DMS53 (cell line): ENCODE data around the gene SELENOO.

Experiments
- DNase-seq: peaks from one replicate; lab custom pipeline; 2025; lab: John Stamatoyannopoulos, UW

Gene SELENOO

GRCh38 chr22:50171965-50172421, 28.8 kb upstream of the SELENOO start:
- no peak for DNase-seq

DNA sequence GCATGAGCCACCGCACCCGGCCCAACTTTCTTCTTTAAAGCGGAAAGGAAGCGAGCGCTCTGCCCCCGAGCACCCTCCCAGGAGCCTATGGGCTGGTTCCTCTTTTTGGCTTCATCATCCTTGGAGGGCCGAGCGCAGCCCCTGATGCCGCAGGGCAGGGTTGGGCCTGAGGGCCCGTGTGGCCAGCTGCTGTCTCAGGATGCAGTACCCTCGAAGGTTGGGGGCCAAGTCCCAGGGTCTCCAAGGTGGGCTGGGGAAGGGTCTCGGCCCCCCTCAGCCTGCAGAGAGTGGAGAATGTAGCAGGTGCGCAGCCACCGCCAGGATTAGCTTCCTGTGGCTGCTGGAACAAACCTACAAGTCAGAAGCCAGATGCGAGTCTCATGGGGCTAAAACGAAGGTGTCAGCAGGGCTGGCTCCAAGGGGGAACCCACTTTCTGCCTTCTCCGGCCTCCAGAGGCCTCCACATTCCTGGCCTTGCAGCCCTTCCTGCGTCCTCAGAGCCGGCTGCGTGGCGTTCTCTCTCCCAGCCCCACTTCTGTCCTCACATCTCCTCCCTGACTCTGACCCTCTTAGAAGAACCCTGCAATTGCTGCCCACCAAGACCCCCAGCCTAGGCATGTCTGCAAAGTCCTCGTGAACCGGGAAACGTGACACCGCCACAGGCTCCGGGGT, 27.4 kb upstream of the SELENOO start:
- DNase-seq = no peak

DNA sequence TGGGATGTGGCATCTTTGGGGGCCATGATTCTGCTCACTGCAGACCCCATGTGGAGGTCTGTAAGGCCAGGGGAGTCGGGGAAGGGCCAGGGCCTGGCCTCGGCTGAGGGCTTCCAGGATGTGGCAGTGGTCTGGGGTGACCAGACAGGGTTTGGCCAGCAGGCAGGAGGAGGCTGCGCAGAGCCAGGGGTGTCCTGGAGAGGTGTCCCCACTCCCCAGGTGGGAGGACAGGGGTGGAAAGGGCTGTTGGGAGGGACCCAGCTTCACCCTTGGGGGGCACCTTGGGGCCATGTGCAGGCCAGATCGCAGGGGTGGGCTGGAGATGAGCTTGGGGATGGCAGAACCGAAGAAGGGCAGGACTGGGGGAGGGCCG, 26.8 kb upstream of the SELENOO start:
- DNase-seq = no peak

GRCh38 chr22:50174382-50175190, 26.2 kb upstream of the SELENOO start:
- no peak for DNase-seq

DNA sequence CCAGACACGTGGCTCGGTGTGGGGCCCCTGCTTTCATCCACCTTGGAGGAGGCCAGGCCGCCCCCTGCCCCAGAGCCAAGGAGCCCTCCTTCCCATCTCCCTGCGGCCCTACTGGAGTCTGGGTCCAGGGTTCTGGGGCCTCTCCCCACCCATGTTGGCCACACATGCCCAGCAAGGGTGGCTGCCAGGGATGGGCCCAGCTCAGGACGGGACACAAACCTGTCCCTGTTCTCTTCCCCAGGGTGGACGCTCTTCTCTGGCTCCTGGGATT, 25.7 kb upstream of the SELENOO start:
- DNase-seq = no peak

GRCh38 chr22:50175921-50176849, 24.6 kb upstream of the SELENOO start:
- DNase-seq = no peak

DNA sequence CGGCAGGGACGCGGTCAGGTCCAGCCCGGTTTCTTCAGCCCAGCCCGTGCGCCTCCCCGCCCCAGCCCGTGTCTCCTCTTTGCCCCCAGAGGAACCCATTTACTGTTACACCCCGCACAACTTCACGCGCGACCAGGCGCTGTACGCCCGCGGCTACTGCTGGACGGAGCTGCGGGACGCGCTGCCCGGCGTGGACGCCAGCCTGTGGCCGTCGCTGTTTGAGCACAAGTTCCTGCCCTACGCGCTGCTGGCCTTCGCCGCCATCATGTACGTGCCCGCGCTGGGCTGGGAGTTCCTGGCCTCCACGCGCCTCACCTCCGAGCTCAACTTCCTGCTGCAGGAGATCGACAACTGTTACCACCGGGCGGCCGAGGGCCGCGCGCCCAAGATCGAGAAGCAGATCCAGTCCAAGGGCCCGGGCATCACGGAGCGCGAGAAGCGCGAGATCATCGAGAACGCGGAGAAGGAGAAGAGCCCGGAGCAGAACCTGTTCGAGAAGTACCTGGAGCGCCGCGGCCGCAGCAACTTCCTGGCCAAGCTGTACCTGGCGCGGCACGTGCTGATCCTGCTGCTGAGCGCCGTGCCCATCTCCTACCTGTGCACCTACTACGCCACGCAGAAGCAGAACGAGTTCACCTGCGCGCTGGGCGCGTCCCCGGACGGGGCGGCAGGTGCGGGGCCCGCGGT, 23.8 kb upstream of the SELENOO start:
- no peak for DNase-seq

DNA sequence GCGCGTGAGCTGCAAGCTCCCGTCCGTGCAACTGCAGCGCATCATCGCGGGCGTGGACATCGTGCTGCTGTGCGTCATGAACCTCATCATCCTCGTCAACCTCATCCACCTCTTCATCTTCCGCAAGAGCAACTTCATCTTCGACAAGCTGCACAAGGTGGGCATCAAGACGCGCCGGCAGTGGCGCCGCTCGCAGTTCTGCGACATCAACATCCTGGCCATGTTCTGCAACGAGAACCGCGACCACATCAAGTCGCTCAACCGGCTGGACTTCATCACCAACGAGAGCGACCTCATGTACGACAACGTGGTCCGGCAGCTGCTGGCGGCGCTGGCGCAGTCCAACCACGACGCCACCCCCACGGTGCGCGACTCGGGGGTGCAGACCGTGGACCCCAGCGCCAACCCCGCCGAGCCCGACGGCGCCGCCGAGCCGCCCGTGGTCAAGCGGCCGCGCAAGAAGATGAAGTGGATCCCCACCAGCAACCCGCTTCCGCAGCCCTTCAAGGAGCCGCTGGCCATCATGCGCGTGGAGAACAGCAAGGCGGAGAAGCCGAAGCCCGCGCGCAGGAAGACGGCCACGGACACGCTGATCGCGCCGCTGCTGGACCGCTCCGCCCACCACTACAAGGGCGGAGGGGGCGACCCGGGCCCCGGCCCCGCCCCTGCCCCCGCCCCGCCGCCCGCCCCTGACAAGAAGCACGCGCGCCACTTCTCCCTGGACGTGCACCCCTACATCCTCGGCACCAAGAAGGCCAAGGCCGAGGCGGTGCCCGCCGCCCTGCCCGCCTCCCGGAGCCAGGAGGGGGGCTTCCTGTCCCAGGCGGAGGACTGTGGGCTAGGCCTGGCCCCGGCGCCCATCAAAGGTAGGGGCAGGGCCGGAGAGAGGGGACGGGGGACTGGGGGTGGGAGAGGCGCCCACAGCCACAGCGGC, 23.0 kb upstream of the SELENOO start:
- DNase-seq = no peak

- no peak for DNase-seq
Measured at GRCh38 chr22:50178471-50178864, 22.3 kb upstream of the SELENOO start.

GRCh38 chr22:50178871-50179869, 21.6 kb upstream of the SELENOO start:
- no peak for DNase-seq

DNA sequence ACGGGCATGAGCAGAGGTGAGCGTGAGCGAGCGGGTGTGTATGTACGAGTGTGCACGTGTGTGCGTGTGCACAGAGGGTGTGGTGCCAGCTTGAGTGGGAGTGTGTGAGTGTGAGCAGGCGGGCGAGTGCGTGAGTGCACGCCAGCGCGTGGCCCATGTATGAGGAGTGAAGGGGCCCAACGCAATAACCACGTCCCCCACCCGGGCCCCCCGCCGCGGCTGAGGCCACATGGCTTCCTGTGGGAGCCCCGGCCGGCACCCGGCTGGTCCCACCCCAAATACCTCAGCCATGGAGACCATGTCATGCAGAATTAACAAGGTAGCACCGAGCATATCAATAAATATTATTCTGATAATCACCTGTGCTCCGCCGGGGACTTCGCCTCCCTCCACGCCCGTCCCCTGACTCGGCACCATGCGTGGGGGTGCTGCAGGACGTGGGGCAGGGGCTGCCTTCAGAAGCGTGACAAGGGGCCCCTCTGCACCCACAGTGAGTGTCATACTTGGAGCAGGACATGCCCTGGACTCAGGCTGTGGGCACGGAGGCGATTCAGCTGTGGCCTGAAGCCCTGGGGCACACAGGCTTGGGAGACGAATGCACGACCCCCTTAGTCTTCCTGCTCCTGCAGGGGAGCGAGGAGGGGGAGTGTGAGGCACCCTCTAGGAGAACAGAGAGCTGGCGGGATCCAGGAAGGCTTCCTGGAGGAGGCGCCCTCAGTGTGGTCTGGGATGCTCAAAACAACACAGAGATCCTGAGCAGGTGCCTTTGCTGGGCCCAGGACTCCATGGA, 20.7 kb upstream of the SELENOO start:
- no peak for DNase-seq

- DNase-seq = no peak
Measured at GRCh38 chr22:50180727-50181521, 19.9 kb upstream of the SELENOO start.

DNA sequence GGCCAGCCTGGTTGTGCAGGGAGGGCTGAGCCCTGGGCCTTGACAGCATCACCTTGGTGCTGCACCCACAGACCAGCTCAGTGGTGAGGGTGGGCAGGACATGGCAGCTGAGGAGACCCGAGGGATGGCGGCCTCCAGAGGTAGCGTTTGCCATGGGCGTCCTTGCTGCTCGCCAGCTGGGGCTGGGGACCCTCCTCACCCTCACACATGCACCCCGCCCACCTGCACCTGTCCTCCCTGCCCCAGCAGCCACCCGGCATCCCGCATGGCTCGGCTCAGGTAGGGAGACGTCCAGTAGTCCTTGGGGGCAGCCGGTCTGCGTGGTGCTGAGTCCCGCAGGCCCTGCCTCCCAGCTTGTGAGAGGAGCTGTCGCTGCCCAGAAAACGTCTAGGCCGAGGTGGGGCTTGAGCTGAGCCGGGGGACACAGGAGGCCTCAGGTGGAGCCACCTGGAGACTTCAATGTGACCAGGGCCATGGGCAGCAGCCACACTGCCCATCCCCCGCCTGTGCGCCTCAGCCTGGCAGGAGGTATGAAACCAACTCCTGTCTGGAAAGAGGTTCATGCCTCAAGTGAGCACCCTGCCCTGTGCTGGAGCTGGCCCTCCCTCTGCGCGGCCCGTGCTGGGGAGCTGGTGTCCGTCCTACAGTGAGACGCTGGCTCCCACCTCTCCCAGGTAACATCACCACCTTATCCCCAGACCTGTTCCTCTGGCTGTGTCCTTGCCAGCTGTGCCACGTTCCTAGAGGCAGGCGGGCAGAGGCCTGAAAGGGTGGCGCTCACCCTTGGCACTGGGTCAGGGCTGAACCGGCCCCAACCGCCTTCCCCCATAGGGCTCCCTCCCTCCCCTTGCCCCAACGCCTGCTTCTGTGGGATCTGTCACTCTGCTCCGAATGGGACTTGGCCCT, 18.4 kb upstream of the SELENOO start:
- peak; percentile 42 for DNase-seq

DNA sequence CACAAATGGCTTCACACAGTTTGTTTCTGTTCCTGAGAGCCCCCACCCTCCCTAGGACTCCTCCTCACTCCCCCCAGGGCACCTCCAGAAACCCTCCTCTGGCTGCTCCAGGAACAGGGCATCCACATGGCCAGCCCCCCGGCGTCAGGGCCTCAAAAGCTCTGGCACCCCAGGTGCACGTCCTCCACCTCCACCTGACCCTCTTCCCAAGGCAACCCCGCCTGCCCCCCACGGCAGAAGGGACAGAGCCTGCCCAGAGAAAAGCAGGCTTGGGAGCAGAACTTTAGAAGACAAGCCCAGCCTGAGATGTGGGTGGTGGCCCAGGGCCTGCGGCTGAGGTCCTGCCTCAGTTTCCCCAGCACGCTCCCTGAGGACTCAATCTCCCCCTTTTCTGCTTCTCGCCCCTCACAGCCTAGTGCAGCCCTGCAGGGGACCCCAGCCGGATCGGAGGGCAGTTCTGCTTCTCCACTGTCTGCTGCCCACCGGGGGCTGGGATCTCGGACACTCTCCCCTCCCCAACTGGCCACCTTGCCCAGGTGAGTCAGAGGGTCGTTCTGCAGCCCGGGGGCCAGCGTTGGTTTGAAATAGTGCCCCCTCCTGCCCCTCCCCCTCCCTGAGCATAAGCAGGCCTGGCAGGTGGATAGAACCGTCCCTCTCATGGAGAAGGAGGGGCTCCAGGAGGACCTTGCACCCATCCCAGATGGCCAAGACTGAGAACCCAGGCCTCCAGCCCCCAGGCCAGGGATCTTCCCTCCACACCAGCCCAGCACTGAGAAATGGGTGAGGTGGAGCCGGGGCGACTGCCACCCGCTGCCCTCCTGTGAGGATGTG, 17.5 kb upstream of the SELENOO start:
- no peak for DNase-seq

DNA sequence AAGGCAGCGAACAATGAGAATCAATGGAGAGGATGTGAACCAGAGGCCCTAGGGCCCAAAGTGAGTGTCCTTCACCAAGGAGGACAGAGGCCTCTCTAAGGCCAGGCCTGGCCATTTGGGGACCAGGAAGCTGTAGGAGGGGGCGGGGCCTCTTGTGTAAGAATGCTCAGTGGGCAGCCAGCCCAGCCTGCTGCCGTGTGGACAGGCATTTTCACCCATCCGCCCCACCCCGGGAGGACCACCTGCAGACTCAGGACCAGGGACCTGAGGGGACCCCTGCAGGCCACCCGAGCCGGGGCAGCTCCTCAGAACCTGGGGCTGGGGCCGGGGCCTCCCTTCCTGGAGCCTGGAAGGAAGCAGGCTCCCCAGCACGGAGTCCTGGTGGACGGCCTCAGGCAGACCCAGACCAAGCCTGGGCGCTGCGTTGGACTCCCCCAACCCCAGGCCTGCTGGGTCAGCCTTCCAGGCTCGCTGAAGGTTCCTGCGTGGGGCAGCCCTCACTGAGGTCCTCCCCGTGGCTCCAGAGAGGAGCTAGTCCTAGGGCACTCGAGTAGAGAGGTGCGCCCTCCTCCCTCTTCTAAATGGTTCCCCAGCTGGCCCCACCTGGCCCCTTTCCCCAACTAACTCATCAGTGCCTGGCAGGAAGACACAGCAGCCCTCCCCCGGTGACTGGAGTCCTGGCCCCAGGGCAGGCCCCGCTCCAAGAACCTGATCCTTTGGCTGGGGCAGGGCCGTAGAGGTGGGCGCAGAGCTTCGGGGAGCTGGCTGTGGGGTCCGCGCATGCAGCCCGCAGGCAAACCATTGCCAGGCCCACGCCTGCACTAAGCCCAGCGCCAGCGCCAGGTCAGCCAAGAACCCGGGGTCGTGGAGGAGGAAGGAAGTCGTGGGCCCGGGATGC, 16.6 kb upstream of the SELENOO start:
- peak; percentile 22 for DNase-seq
